IPS-NIHi11 (cell line): Measurements from ENCODE around the gene MAPKAPK5.
"Not testable (repeated sequence)": the region's sequence is repeated elsewhere in the genome, so short reads cannot be mapped to it uniquely, and the experiment has no call there.

Source experiments
- DNase-seq: peaks from one replicate; pipeline ENCODE4 v3.0.0; 2012; ENCODE audit warnings: mixed read lengths, low spot score

The MAPKAPK5 gene

GRCh38 chr12:111886662-111887545 lies 44.9 kb downstream of the MAPKAPK5 start:
- no peak for DNase-seq

- DNase-seq: no peak
Measured at GRCh38 chr12:111887926-111888745, 46.1 kb downstream of the MAPKAPK5 start.

GRCh38 chr12:111893287-111893686 lies 51.3 kb downstream of the MAPKAPK5 start:
- DNase-seq: no peak

GRCh38 chr12:111894556-111894955 lies 52.5 kb downstream of the MAPKAPK5 start:
- no peak for DNase-seq

GRCh38 chr12:111901182-111901581 lies 59.2 kb downstream of the MAPKAPK5 start:
- no peak for DNase-seq

- no peak for DNase-seq
Measured at GRCh38 chr12:111904446-111904975, 62.5 kb downstream of the MAPKAPK5 start.

- no peak for DNase-seq
Measured at GRCh38 chr12:111905502-111905901, 63.5 kb downstream of the MAPKAPK5 start.

- DNase-seq: no peak
Measured at GRCh38 chr12:111907740-111908139, 65.7 kb downstream of the MAPKAPK5 start.

GRCh38 chr12:111925171-111925570 lies 83.1 kb downstream of the MAPKAPK5 start:
- DNase-seq: no peak

GRCh38 chr12:111926631-111927030 lies 84.6 kb downstream of the MAPKAPK5 start:
- DNase-seq: no peak

- DNase-seq: no peak
Measured at GRCh38 chr12:111927346-111927745, 85.3 kb downstream of the MAPKAPK5 start.

- DNase-seq: no peak
Measured at GRCh38 chr12:111932241-111932640, 90.2 kb downstream of the MAPKAPK5 start.

- no peak for DNase-seq
Measured at GRCh38 chr12:111936869-111937268, 94.8 kb downstream of the MAPKAPK5 start.

GRCh38 chr12:111937429-111937828 lies 95.4 kb downstream of the MAPKAPK5 start:
- no peak for DNase-seq

- DNase-seq: no peak
Measured at GRCh38 chr12:111942557-111942956, 100.5 kb downstream of the MAPKAPK5 start.

GRCh38 chr12:111943929-111944328 lies 101.9 kb downstream of the MAPKAPK5 start:
- DNase-seq: no peak

- not testable (repeated sequence) for DNase-seq
Measured at GRCh38 chr12:111950961-111951676, 109.1 kb downstream of the MAPKAPK5 start.
